ENCODE results near the gene TSSC4. TPM values are rescaled to one million over a fixed set of nuclear protein-coding genes. Genes with fewer than 3 reads are reported as not detected.

TSSC4 gene
- total RNA-seq, 1 experiment from 2014 or later: 47.1 TPM

DNA sequence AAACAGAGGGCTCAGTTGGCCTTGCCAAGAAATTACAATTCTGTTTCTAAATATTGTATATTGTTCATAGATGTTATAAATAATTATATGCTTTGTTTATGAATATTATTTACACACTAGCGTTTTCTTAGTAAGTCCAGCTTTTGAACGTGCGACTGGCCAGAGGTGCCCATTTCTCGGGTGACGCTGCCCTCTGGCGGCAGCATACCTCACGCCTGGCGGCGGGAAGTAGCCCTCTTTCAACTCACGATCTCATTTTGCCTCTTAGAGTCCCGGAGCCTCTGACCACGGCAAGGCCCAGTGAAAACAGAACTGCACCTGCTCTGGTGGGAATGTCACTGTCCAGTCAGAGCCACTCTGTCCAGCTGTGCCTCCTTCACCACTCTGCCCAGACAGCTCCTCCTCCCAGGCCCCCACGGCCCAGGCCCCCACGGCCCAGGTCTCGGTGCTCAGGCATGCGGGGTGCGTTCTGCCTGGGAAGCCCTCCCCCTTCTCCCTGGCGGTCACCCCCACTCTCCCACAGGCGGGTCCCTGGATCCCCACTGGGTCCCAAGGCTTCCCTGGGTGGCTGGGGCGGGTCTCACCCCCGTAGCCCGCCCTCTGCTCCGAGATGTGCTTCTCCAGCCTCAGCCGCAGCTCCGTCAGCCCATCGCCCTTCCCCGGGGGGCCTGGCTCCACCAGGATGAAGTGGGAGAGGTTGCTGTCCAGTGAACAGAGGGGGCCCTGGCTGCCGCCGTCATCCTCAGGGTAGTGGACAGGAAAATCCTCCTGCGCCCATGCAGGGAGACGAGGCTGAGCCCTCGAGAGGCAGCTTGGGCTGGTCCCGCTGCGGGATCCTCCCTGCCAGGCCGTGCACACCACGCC lies 19.3 kb downstream of the TSSC4 start:
- BruUV-seq (replicated peaks): no TSS peak
- no peak overlapping the region for H3K4me3 ChIP-seq (replicated peaks in 1 of 2; ENCODE audit: low read depth in 1 of 2, low read length in 2 of 2)
- no peaks in the 10 kb centered on the region for H3K9me2 ChIP-seq (ENCODE audit: insufficient read depth)
- no peaks in the 10 kb centered on the region for H4K20me1 ChIP-seq (ENCODE audit: insufficient read depth)
- peak overlapping the region; percentile 16; the same call in 1 of the 2 replicates for H3K27ac ChIP-seq (ENCODE audit: low read depth, low read length)
- no peaks in the 10 kb centered on the region for H3K36me3 ChIP-seq (ENCODE audit: control insufficient read depth in 1 of 2, insufficient read depth in 2 of 2, low read length in 2 of 2)
- RAD21 ChIA-PET (ENCODE audit: low non-redundant PET in 1 of 2, low total read pairs in 2 of 2, uncharacterized antibody in 2 of 2, unreplicated experiment in 2 of 2): interaction anchor here (0.6 to 3.7 kb wide), 11 partner anchors 19 to 252 kb away, joined by 3 to 56 read pairs (median 4); partner anchors contain the start of gene TSSC4 (in 1 of the 2)
- CTCF ChIA-PET: interaction anchor here (0.7 to 5.5 kb wide), 23 partner anchors 8 to 471 kb away, joined by 3 to 225 read pairs (median 4); partner anchors contain the start of genes C11orf21, TSPAN32 and TSSC4
- H3K4me2 ChIP-seq (ENCODE audit: low read length): peak overlapping the region; percentile 62
- DNase-seq (ENCODE audit: low read depth, low spot score) (peak; percentile 52), ATAC-seq (peak; percentile 61)
- peaks cover 0 to 13% of the 10 kb centered on the region in 2 experiments; a peak in 2 of 4 replicates for H3K4me1 ChIP-seq (ENCODE audit: control insufficient read depth in 1 of 2, insufficient read depth in 2 of 2, low read length in 2 of 2)
- peak overlapping the region; percentile 82 for H2AFZ ChIP-seq (ENCODE audit: low read depth, low read length, poor library complexity, severe bottlenecking)
- 0 out of 2 replicates have a peak overlapping the region, but pooled peaks have one; percentile 6 for H3K9ac ChIP-seq (ENCODE audit: low read length)
- no peaks in the 10 kb centered on the region for H3K27me3 ChIP-seq (ENCODE audit: insufficient read depth, low read length)
- intact Hi-C loops (cut with micrococcal nuclease): loop anchor here (1.0 kb wide), 4 partner anchors 20 to 254 kb away; partner anchors contain the start of gene TSSC4
- no peaks in the 10 kb centered on the region for H3K9me3 ChIP-seq (ENCODE audit: control insufficient read depth in 1 of 2, insufficient read depth in 1 of 2, low read depth in 1 of 2, low read length in 2 of 2)
- TF ChIP-seq EZH2 (IDR thresholded peaks at IDR 0.05): no peak
- peak; percentile 51 for TF ChIP-seq TCF7L2 (IDR thresholded peaks at IDR 0.05; ENCODE audit: borderline replicate concordance, extremely low read depth, insufficient read depth, insufficient read length)
- TF ChIP-seq, protein P1, sequence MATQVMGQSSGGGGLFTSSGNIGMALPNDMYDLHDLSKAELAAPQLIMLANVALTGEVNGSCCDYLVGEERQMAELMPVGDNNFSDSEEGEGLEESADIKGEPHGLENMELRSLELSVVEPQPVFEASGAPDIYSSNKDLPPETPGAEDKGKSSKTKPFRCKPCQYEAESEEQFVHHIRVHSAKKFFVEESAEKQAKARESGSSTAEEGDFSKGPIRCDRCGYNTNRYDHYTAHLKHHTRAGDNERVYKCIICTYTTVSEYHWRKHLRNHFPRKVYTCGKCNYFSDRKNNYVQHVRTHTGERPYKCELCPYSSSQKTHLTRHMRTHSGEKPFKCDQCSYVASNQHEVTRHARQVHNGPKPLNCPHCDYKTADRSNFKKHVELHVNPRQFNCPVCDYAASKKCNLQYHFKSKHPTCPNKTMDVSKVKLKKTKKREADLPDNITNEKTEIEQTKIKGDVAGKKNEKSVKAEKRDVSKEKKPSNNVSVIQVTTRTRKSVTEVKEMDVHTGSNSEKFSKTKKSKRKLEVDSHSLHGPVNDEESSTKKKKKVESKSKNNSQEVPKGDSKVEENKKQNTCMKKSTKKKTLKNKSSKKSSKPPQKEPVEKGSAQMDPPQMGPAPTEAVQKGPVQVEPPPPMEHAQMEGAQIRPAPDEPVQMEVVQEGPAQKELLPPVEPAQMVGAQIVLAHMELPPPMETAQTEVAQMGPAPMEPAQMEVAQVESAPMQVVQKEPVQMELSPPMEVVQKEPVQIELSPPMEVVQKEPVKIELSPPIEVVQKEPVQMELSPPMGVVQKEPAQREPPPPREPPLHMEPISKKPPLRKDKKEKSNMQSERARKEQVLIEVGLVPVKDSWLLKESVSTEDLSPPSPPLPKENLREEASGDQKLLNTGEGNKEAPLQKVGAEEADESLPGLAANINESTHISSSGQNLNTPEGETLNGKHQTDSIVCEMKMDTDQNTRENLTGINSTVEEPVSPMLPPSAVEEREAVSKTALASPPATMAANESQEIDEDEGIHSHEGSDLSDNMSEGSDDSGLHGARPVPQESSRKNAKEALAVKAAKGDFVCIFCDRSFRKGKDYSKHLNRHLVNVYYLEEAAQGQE (IDR thresholded peaks at IDR 0.05; ENCODE audit: low read depth): no peak
- TF ChIP-seq ELF1 (IDR thresholded peaks at IDR 0.05; ENCODE audit: borderline replicate concordance, low read depth): no peak
- TF ChIP-seq RAD21 (IDR thresholded peaks at IDR 0.05; ENCODE audit: low read depth): peak; percentile 94
- TF ChIP-seq EGR1 (IDR thresholded peaks at IDR 0.05; ENCODE audit: low read depth): no peak
- TF ChIP-seq, protein P2, sequence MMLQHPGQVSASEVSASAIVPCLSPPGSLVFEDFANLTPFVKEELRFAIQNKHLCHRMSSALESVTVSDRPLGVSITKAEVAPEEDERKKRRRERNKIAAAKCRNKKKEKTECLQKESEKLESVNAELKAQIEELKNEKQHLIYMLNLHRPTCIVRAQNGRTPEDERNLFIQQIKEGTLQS (IDR thresholded peaks at IDR 0.05): no peak
- TF ChIP-seq, protein P3, sequence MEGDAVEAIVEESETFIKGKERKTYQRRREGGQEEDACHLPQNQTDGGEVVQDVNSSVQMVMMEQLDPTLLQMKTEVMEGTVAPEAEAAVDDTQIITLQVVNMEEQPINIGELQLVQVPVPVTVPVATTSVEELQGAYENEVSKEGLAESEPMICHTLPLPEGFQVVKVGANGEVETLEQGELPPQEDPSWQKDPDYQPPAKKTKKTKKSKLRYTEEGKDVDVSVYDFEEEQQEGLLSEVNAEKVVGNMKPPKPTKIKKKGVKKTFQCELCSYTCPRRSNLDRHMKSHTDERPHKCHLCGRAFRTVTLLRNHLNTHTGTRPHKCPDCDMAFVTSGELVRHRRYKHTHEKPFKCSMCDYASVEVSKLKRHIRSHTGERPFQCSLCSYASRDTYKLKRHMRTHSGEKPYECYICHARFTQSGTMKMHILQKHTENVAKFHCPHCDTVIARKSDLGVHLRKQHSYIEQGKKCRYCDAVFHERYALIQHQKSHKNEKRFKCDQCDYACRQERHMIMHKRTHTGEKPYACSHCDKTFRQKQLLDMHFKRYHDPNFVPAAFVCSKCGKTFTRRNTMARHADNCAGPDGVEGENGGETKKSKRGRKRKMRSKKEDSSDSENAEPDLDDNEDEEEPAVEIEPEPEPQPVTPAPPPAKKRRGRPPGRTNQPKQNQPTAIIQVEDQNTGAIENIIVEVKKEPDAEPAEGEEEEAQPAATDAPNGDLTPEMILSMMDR (IDR thresholded peaks at IDR 0.05 in 2 of 3, conservative IDR thresholded peaks at IDR 0.05 in 1 of 3; ENCODE audit: borderline replicate concordance in 1 of 3, insufficient read depth in 1 of 3, low read depth in 2 of 3, low read length in 2 of 3): peak; percentile 78 to 94 (median 86)
- TF ChIP-seq, protein P4, sequence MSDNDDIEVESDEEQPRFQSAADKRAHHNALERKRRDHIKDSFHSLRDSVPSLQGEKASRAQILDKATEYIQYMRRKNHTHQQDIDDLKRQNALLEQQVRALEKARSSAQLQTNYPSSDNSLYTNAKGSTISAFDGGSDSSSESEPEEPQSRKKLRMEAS (IDR thresholded peaks at IDR 0.05): no peak
- no peak for TF ChIP-seq FOSL1 (IDR thresholded peaks at IDR 0.05; ENCODE audit: low read depth)
- TF ChIP-seq SIN3A (IDR thresholded peaks at IDR 0.05; ENCODE audit: low read depth): no peak
- TF ChIP-seq POLR2A (IDR thresholded peaks at IDR 0.05; ENCODE audit: borderline replicate concordance, extremely low read depth, insufficient read depth, insufficient read length): no peak
- no peaks in the 10 kb centered on the region for H3K79me2 ChIP-seq (ENCODE audit: insufficient read depth, low read length)
- POLR2A ChIA-PET: interaction anchor here (1.0 to 1.5 kb wide), 4 partner anchors 19 to 115 kb away, joined by 3 to 5 read pairs (median 4); partner anchors contain the start of gene TSSC4

Data from HCT116 (cell line).